Left ventricle myocardium inferior (tissue), 1 donor: ENCODE measurements around the gene KANTR. TPM values are rescaled to one million over a fixed set of nuclear protein-coding genes. Genes with fewer than 3 reads are reported as not detected.
"Not testable (repeated sequence)": the region's sequence is repeated elsewhere in the genome, so short reads cannot be mapped to it uniquely, and the experiment has no call there.

ENCODE experiments used
- DNase-seq: peaks from one replicate; pipeline ENCODE4 v3.0.0-alpha.2; 2020
- H3K27ac ChIP-seq: fragments of 200-600 bp; replicated peaks from 2 replicates; pipeline ENCODE4 v1.8.0; 2021
- H3K27me3 ChIP-seq: fragments of 200-600 bp; 2 replicates; pipeline ENCODE4 v1.8.0; 2021; ENCODE audit warnings: low read depth
- H3K36me3 ChIP-seq: fragments of 200-600 bp; 2 replicates; pipeline ENCODE4 v1.8.0; 2021
- H3K4me1 ChIP-seq: fragments of 200-600 bp; 2 replicates; pipeline ENCODE4 v1.8.0; 2021
- H3K4me3 ChIP-seq: fragments of 200-600 bp; 2 replicates; pipeline ENCODE4 v1.8.0; 2021; ENCODE audit warnings: mild to moderate bottlenecking, moderate library complexity
- H3K9me3 ChIP-seq: fragments of 200-600 bp; replicated peaks from 2 replicates; pipeline ENCODE4 v1.8.0; 2021
- intact Hi-C: fragments of 100-400 bp; cut with micrococcal nuclease; formaldehyde crosslinking; loops from one replicate; pipeline ENCODE4 v1.11.0; 2022
- total RNA-seq: library from RNA; stranded (reverse); fragmentation: NEBNext Ultra II Directional; extraction: Animal tissue kit (Norgen Biotek cat#: 25700); gene quantifications from one replicate; pipeline ENCODE4 v1.2.1, GENCODE V29; 2021
- TF ChIP-seq, protein P1 (sequence below): fragments of 200-600 bp; IDR thresholded peaks from 2 replicates; pipeline ENCODE4 v1.8.0; 2021; ENCODE audit warnings: antibody characterized with exemption, mild to moderate bottlenecking, borderline replicate concordance
- donor health status: DM: no; HTN: yes; CAD: no; lungs with severe emphysema.

The KANTR gene
- total RNA-seq, 1 donor from 2014 or later = 5.0 TPM

DNA sequence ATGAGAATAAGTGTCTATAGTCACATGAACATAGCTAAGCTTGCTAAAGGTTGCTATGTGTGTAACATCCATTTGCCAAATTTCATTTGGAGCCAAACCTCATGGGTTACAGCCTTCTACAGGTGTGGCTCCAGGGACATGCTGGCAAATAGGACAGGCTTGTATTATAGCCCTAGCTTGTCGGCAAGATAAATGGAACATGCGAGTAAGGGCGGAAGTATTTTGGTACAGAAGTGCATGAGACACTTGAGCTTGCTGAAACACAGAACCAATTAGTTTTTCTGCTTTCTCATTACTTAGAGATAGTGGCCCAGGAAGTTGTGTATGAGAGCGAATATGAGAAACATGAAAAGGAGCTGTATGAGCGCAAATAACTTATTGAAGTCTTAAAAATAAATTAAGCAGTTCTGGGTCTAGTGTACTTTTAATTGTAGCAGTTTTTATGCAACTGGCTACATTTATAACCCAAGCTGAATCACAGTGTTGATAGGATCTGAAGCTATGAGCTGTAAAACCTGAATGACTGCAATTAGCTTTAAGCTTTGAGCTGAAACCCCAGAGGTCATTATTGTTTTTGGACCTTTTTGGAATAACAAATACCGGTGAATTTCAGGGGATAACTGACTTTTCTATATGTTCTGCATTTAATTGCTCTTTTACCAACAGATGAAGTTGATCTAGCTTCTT is 66.5 kb downstream of the KANTR start:
- TF ChIP-seq, protein P1, sequence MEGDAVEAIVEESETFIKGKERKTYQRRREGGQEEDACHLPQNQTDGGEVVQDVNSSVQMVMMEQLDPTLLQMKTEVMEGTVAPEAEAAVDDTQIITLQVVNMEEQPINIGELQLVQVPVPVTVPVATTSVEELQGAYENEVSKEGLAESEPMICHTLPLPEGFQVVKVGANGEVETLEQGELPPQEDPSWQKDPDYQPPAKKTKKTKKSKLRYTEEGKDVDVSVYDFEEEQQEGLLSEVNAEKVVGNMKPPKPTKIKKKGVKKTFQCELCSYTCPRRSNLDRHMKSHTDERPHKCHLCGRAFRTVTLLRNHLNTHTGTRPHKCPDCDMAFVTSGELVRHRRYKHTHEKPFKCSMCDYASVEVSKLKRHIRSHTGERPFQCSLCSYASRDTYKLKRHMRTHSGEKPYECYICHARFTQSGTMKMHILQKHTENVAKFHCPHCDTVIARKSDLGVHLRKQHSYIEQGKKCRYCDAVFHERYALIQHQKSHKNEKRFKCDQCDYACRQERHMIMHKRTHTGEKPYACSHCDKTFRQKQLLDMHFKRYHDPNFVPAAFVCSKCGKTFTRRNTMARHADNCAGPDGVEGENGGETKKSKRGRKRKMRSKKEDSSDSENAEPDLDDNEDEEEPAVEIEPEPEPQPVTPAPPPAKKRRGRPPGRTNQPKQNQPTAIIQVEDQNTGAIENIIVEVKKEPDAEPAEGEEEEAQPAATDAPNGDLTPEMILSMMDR = no peak
- intact Hi-C loops = no loop called here
- no peak overlapping the region for H3K27ac ChIP-seq
- no peak for DNase-seq
- no peak overlapping the region for H3K4me3 ChIP-seq
- H3K36me3 ChIP-seq = no peaks in the 10 kb centered on the region
- H3K4me1 ChIP-seq = no peaks in the 10 kb centered on the region
- H3K9me3 ChIP-seq = no peaks in the 10 kb centered on the region
- H3K27me3 ChIP-seq = no peaks in the 10 kb centered on the region

DNA sequence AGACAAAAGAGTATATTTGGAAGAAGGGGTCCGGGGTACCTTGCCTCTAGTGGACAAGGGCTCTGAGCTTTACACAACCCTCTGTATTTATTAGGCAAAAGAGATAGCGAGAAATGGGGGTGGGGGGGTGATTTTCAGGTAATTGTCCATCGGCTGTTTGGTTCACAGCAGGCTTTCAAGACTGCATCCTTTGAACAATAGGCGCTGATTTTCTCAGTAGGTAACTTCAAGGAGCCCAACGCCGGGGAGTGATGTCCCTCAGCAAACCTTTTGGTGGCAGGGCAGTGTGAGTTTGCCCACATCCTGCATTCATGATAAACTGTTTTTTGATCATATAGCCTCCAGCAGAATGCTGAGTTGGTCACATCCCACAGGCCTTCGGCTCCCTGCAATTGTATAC is 69.5 kb downstream of the KANTR start:
- no peaks in the 10 kb centered on the region for H3K36me3 ChIP-seq
- no peak for DNase-seq
- no peaks in the 10 kb centered on the region for H3K27me3 ChIP-seq
- TF ChIP-seq, protein P1 = no peak
- no peak overlapping the region for H3K27ac ChIP-seq
- H3K4me1 ChIP-seq = no peaks in the 10 kb centered on the region
- no peaks in the 10 kb centered on the region for H3K9me3 ChIP-seq
- intact Hi-C loops = no loop called here
- H3K4me3 ChIP-seq = no peak overlapping the region

DNA sequence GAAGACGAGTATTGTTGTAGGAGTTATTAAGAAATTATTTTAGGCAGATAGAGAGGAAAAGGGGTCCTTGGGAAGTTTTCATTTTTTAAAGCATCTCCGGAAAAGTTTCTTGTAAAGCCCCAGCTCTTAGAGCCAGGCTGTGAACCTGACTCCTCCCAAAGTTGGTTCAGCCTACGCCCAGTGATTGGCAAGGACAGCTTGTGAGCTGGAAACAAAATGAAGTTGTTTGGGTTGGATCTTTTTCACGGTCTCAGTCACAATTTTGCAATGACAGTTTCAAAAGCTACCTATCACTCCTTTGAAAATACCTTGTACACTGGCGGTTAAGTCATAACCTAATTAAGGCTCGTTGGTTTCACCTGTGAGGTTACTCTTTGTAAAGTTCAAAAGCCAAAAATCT is 70.6 kb downstream of the KANTR start:
- H3K36me3 ChIP-seq, H3K9me3 ChIP-seq, H3K4me1 ChIP-seq, intact Hi-C loops, H3K27me3 ChIP-seq, H3K27ac ChIP-seq, DNase-seq, H3K4me3 ChIP-seq: not testable (repeated sequence)

DNA sequence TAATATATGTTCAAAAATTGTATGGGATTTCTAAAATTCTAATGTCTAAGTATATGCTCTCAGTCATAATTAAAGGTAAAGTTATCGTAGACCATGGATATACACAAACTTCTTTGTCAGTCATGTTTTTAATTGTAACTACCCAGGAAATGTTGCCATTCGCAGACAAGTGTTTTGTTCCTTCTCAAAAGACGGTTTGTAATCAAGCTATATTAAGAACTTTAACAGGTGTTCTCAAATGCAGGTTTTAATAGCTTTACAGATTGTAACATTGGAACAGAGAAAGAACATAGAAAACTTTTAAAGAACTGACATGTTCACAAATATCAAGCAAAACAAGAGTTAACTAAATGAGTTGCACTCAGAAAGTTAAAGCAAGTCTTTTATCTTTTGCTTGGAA is 72.2 kb downstream of the KANTR start:
- no peak for DNase-seq
- Histone ChIP-seq H3K36me3 (no peaks in the 10 kb centered on the region), H3K4me1 (no peaks in the 10 kb centered on the region), H3K27ac (no peak overlapping the region), H3K9me3 (no peaks in the 10 kb centered on the region), H3K27me3 (no peaks in the 10 kb centered on the region), H3K4me3 (no peak overlapping the region)
- intact Hi-C loops = no loop called here
- TF ChIP-seq, protein P1 = no peak

DNA sequence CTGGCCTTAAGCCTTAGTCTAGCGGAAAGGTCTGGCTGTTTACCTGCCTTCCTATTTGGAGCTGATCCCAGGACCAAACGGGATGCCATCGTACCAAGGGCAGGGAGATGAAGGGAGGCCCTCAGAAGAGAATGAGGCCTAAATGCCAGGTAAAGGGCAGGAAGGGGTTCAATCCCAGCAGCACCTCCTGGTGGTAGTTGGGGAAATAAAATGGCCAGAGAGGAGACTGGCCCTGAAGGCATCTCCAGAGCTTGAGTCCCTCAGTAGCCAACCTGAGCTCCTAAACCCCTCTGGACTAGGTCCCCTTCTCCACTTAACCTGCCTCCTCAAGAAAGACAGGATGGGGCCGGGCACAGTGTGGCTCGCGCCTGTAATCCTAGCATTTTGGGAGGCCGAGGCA is 77.4 kb downstream of the KANTR start:
- no peak overlapping the region for H3K4me3 ChIP-seq
- intact Hi-C loops = no loop called here
- DNase-seq = no peak
- H3K36me3 ChIP-seq = peaks cover 2% of the 10 kb centered on the region
- no peak overlapping the region for H3K27ac ChIP-seq
- H3K27me3 ChIP-seq = no peaks in the 10 kb centered on the region
- TF ChIP-seq, protein P1 = no peak
- H3K9me3 ChIP-seq = peaks cover 5% of the 10 kb centered on the region
- H3K4me1 ChIP-seq = no peaks in the 10 kb centered on the region

Other genes starting within 250 kb of the KANTR start
- gene XAGE3, start 226.1 kb upstream of the KANTR start, total RNA-seq = not detected
- gene FAM156B, start 196.8 kb upstream of the KANTR start, total RNA-seq = 5.9 TPM
- gene FAM156A, start 135.6 kb upstream of the KANTR start, total RNA-seq = 12.1 TPM
- gene GPR173, start 45.4 kb upstream of the KANTR start, total RNA-seq = 0.25 TPM
- 37.0 TPM for gene TSPYL2, start 11.8 kb upstream of the KANTR start, total RNA-seq
- gene KDM5C, start 131.1 kb downstream of the KANTR start, total RNA-seq = 35.6 TPM
- gene IQSEC2, start 187.4 kb downstream of the KANTR start, total RNA-seq = 17.1 TPM